D721Med (cell line): Measurements from ENCODE around the gene PECR.

ENCODE experiments used
- DNase-seq: peaks from one replicate; pipeline ENCODE4 v3.0.0; 2011; ENCODE audit warnings: low spot score; ENCODE audit not compliant: insufficient read length
- FAIRE-seq: peaks from 2 replicates; lab custom pipeline; 2011; peaks lifted over from hg19 to GRCh38; lab: Jason Lieb, UNC
- TF ChIP-seq, protein P1 (sequence below): IDR thresholded peaks from 2 replicates; pipeline ENCODE4 v1.5.1; 2012; ENCODE audit warnings: mild to moderate bottlenecking, control low read depth; ENCODE audit not compliant: insufficient read depth; ENCODE audit errors: missing control alignments

The PECR gene

DNA sequence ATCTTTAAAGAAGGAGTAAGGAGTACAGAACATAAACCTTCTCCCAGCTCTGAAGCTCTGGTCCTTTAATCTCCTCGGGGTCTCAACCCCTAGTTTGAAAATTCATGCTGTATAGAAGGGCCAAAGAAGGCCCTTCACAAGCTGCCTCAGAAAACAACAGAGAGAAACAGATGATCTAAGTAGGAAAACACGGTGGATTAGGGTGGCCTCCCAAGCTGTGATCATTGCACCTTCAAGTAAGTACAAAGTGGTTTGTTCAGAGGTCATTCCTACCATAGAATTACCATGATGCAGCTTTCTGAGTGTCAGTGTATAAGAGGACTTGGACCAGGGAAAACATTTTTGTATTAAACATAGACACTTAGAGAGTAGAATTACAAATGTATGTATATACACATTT is 11.0 kb upstream of the PECR start:
- DNase-seq = no peak
- FAIRE-seq = no peak
- TF ChIP-seq, protein P1, sequence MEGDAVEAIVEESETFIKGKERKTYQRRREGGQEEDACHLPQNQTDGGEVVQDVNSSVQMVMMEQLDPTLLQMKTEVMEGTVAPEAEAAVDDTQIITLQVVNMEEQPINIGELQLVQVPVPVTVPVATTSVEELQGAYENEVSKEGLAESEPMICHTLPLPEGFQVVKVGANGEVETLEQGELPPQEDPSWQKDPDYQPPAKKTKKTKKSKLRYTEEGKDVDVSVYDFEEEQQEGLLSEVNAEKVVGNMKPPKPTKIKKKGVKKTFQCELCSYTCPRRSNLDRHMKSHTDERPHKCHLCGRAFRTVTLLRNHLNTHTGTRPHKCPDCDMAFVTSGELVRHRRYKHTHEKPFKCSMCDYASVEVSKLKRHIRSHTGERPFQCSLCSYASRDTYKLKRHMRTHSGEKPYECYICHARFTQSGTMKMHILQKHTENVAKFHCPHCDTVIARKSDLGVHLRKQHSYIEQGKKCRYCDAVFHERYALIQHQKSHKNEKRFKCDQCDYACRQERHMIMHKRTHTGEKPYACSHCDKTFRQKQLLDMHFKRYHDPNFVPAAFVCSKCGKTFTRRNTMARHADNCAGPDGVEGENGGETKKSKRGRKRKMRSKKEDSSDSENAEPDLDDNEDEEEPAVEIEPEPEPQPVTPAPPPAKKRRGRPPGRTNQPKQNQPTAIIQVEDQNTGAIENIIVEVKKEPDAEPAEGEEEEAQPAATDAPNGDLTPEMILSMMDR = no peak

- DNase-seq (no peak), FAIRE-seq (no peak)
- TF ChIP-seq, protein P1 = no peak
Measured at GRCh38 chr2:216090369-216090786, 8.8 kb upstream of the PECR start.

DNA sequence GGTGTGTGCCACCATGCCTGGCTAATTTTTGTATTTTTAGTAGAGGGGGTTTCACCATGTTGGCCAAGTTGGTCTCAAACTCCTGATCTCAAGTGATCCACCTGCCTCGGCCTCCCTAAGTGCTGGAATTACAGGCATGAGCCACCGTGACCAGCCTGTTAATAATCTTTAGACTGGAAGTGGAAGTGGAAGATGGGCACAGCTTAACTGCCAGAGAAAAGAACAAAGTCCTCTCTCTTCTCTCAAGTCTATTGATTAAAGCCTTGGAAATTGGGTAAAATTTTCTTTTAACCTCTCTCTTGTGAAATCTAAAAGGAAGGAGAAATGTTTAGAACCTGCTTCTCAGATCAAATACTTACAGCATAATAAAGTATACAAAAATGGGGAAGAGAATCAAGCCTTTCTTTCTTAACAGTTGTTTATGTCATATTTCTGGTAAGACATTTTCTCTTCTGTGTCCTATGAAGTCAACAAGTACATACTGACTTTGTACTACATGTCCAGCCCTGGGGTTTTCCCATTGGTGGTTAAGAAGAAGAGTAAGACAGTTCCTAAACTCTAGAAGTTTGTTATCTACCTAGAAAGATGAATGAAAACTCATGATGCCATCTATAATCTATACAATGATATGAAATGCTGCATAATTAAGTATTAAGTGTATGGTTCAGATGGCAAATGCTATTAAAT is 4.7 kb upstream of the PECR start:
- no peak for DNase-seq
- FAIRE-seq = peak; percentile 6
- TF ChIP-seq, protein P1 = no peak

GRCh38 chr2:216084547-216084946 is 2.9 kb upstream of the PECR start:
- FAIRE-seq (no peak), DNase-seq (no peak)
- TF ChIP-seq, protein P1 = no peak

GRCh38 chr2:216083464-216084281 is 2.1 kb upstream of the PECR start:
- TF ChIP-seq, protein P1 = no peak
- no peak for FAIRE-seq
- DNase-seq = peak; percentile 37

- DNase-seq = no peak
- TF ChIP-seq, protein P1 = no peak
- FAIRE-seq = peak; percentile 21
Measured at GRCh38 chr2:216082805-216083204, 1.2 kb upstream of the PECR start.
